ENCODE data around the gene LRRC18.

LRRC18 gene

DNA sequence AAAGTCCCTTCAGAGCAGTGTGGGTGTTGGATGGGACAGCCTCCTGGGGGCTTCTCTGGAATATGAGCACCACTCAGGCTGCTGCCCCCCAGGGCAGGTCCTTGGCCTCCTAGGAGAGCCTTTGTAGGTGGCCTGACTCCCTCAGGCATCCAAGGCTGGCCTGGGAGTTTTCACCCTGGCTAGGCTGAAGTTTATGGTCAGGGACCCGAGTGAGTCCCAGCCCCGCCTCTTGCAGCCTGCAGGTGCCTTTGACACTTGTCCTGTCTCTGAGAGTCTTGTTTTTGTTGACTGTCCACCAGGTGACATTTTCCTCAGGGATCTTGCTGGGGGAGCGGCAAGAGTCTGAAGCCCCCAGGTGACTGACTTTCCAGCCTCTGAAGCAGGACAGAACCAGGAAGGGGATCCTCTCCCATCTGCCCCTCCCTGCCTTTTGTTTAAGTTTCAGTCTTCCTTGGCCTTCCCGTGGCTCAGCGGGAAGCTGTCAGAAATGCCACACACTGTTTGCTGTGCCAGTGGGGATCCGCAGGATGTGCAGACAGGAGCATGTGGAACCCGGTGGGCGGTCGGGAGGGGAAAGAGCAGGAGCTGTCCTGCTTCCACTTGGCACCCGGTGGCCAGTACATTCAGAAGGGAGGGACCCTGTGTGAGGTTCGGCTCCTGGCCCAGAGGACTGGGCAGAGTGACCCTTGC, 59.5 kb downstream of the LRRC18 start:
- DNase-seq (ENCODE audit: low read depth), result no peak

DNA sequence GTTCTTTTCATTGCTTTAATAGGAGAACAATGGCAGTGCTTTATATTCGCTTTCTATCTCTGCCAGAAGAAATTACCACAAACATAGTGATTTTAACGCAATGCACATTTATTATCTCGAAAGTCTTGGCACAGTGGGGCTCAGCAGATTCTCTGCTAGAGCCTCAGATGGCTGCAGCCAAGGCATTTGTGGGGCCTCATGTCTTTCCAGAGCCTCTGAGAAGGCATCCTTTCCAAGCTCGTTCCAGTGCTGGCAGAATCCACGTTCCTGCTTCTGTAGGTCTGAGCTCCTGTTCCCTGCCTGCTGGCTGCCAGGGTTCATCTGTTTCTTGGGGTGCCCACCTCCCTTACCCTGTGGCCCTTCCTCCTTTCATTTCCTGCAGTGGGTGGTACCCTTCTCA, 60.2 kb downstream of the LRRC18 start:
- DNase-seq (ENCODE audit: low read depth), result no peak

DNA sequence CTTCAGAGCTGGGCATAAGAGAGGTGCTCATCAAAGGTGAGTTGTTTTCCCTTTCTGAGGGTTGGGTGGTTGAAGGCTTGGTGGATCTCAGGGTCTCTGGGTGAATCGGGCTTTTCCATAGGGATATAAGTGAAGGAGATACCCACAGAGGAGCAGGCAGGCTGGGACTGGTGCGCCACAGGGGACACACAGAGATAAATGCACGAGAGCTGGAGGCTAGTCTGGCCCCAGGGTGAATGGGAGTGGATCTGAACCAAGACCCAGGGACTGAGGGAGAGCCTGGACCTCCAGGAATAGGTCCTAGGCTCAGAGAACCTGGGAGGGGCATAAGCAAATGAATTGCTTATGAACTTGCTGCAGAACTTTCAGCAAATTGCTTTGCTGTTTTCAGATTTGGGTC, 61.5 kb downstream of the LRRC18 start:
- no peak for DNase-seq (ENCODE audit: low read depth)

DNA sequence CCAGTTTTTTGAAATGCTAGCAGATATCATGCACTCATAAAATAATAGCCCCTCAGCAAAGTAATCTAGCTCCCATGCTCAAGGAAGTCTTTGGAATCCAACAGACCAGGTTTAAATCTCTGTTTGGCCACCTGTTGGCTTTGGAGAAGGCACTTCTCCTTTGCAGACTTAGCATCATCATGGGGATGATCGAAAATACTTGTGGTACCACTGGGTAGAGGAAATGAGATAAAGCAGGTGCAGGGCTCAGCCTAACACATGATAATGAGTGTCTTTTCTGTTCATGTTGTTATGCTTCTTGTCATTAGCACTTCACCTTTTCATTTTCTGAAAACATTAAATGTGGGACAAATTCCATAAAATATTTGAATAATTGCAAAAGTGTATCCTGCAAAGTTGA, 67.4 kb downstream of the LRRC18 start:
- DNase-seq (ENCODE audit: low read depth), result no peak
